GM12878 (cell line): ENCODE results near the gene CENPO. TPM values are rescaled to one million over a fixed set of nuclear protein-coding genes. Genes with fewer than 3 reads are reported as not detected.

Experiments
- ATAC-seq: fragments of 200-7000 bp; cut with Tn5 transposase; 3 replicates; pipeline ENCODE4 v1.9.1; 2020; ENCODE audit warnings: mild to moderate bottlenecking, moderate library complexity
- BruUV-seq: library from RNA; stranded (reverse); fragments of 400-500 nt; replicated peaks from 2 replicates; lab custom pipeline; 2021; lab: Mats Ljungman, UMichigan
- CTCF ChIA-PET: fragments of 300-600 bp; sonication (Branson Sonifier 250); formaldehyde crosslinking; extraction: SDS; loops from one replicate; lab custom pipeline; 2021; ENCODE audit warnings: inconsistent platforms; lab: Yijun Ruan, JAX
- POLR2A ChIA-PET: fragments of 350-600 bp; formaldehyde crosslinking; extraction: SDS; loops from one replicate; lab custom pipeline; 2021; ENCODE audit warnings: inconsistent platforms; lab: Charles Lee
- RAD21 ChIA-PET: fragments of 300-600 bp; sonication (Branson Sonifier 250); formaldehyde crosslinking; loops from one replicate; lab custom pipeline; 2023; ENCODE audit warnings: antibody characterized with exemption; ENCODE audit not compliant: unreplicated experiment; lab: Charles Lee
- SMC1A ChIA-PET: fragments of 300-600 bp; sonication (Branson Sonifier 250); formaldehyde crosslinking; loops from one replicate; lab custom pipeline; 2023; ENCODE audit not compliant: unreplicated experiment, uncharacterized antibody; lab: Charles Lee
- DNase-seq: peaks from one replicate; pipeline ENCODE4 v3.0.0-alpha.2; 2011; ENCODE audit warnings: low read depth, low spot score
- FAIRE-seq: peaks from 3 replicates; lab custom pipeline; 2011; peaks lifted over from hg19 to GRCh38; lab: Jason Lieb, UNC
- H2AFZ ChIP-seq: 2 replicates; pipeline ENCODE4 v1.6.0; 2011; ENCODE audit warnings: low read depth, low read length, control low read depth; ENCODE audit not compliant: control insufficient read depth
- H3K27ac ChIP-seq: 2 replicates; pipeline ENCODE4 v1.5.1; 2011; ENCODE audit warnings: control low read depth; ENCODE audit not compliant: control insufficient read depth, insufficient read depth
- H3K27me3 ChIP-seq, 2 experiments: replicated peaks in 1 of 2; 2 replicates each; pipeline versions ENCODE4 v1.6.0 to v1.6.1; 2011; ENCODE audit warnings: low read length in 1 of 2; ENCODE audit not compliant: control insufficient read depth in 2 of 2, insufficient read depth in 2 of 2
- H3K36me3 ChIP-seq, 2 experiments: 2 replicates each; pipeline ENCODE4 v1.5.1; 2011; ENCODE audit warnings: low read length in 1 of 2; ENCODE audit not compliant: control insufficient read depth in 2 of 2, insufficient read depth in 2 of 2
- H3K4me1 ChIP-seq: 2 replicates; pipeline ENCODE4 v1.6.1; 2011; ENCODE audit warnings: mild to moderate bottlenecking, low read length, moderate library complexity, mixed read lengths; ENCODE audit not compliant: control insufficient read depth, insufficient read depth
- H3K4me2 ChIP-seq: 2 replicates; pipeline ENCODE4 v1.6.0; 2011; ENCODE audit warnings: control low read depth; ENCODE audit not compliant: control insufficient read depth, insufficient read depth
- H3K4me3 ChIP-seq: fragments of 200-600 bp; sonication (generic); 2 replicates; pipeline ENCODE4 v1.5.1; 2016
- H3K79me2 ChIP-seq: 2 replicates; pipeline ENCODE4 v1.6.0; 2011; ENCODE audit warnings: low read length; ENCODE audit not compliant: control insufficient read depth, insufficient read depth
- H3K9ac ChIP-seq: 2 replicates; pipeline ENCODE4 v1.8.0; 2011; ENCODE audit warnings: low read length, control low read depth, mixed read lengths; ENCODE audit not compliant: control insufficient read depth, insufficient read depth
- H3K9me3 ChIP-seq: replicated peaks from 3 replicates; pipeline ENCODE4 v1.5.1; 2011; ENCODE audit warnings: mild to moderate bottlenecking, low read length; ENCODE audit not compliant: control insufficient read depth, insufficient read depth
- H4K20me1 ChIP-seq: 2 replicates; pipeline ENCODE4 v1.6.0; 2011; ENCODE audit not compliant: control insufficient read depth, insufficient read depth
- EED ChIP-seq: sonication (generic); IDR thresholded peaks from 2 replicates; pipeline ENCODE4 v1.6.1; 2016; ENCODE audit warnings: antibody characterized with exemption, low read depth
- POLR2A ChIP-seq: IDR thresholded peaks from 2 replicates; pipeline ENCODE4 v1.6.1; 2011; ENCODE audit warnings: low read depth, mild to moderate bottlenecking, low read length
- SREBF1 ChIP-seq: IDR thresholded peaks from 2 replicates; pipeline ENCODE4 v1.6.1; 2012; ENCODE audit warnings: mild to moderate bottlenecking, low read length
- WGBS: methylation state at CpG from one replicate; pipeline ENCODE4 v1.1.6; 2016; ENCODE audit warnings: low lambda C conversion rate; ENCODE audit not compliant: insufficient replicate concordance, insufficient coverage; ENCODE audit errors: missing lambda C conversion rate; 5-methylcytosine and 5-hydroxymethylcytosine counted together
- in situ Hi-C: fragments of 300-500 bp; cut with MboI; formaldehyde crosslinking; loops from 9 replicates; pipeline ENCODE4 v1.14.3; 2018; ENCODE audit warnings: mixed read lengths
- intact Hi-C: fragments of 100-400 bp; cut with micrococcal nuclease; formaldehyde crosslinking; loops from one replicate; pipeline ENCODE4 v1.14.2; 2022; ENCODE audit not compliant: unreplicated experiment
- polyA plus RNA-seq, 11 experiments: library from polyadenylated mRNA; depleted of rRNA in 4 of 11; unstranded in 6 of 11; stranded (reverse) in 5 of 11; fragments of >200 nt; fragmentation: Nextera tagmentation in 4 of 11; fragmentation: Illumina TruSeq in 1 of 11; extraction: Ambion mirVana in 4 of 11; extraction: Trizol in 1 of 11; gene quantifications; 1 replicate in 1 of 11; 2 replicates in 10 of 11; pipeline versions ENCODE4 v1.2.1 to v1.2.3, GENCODE V29; 2011 to 2016; ENCODE audit warnings: inconsistent platforms in 2 of 11, missing spikeins in 2 of 11, low read depth in 1 of 11
- total RNA-seq, 4 experiments: library from RNA; depleted of rRNA in 3 of 4; stranded (reverse); fragments of >200 nt in 3 of 4; fragmentation: Illumina TruSeq in 1 of 4; extraction: Trizol in 1 of 4; gene quantifications; 2 replicates each; pipeline versions ENCODE4 v1.2.1 to v1.2.3, GENCODE V29; 2013 to 2021
- TF ChIP-seq, protein P1 (sequence below): fragments of 450-650 bp; IDR thresholded peaks from 2 replicates; pipeline ENCODE4 v1.6.1; 2017; ENCODE audit warnings: mild to moderate bottlenecking, moderate library complexity

The CENPO gene
- total and polyA plus RNA-seq, 10 of the 15 experiments (the other 5 are each of a cell fraction or from before 2014, with no cell fraction given), result 18.7 to 37.0 (median 31.4) TPM

DNA sequence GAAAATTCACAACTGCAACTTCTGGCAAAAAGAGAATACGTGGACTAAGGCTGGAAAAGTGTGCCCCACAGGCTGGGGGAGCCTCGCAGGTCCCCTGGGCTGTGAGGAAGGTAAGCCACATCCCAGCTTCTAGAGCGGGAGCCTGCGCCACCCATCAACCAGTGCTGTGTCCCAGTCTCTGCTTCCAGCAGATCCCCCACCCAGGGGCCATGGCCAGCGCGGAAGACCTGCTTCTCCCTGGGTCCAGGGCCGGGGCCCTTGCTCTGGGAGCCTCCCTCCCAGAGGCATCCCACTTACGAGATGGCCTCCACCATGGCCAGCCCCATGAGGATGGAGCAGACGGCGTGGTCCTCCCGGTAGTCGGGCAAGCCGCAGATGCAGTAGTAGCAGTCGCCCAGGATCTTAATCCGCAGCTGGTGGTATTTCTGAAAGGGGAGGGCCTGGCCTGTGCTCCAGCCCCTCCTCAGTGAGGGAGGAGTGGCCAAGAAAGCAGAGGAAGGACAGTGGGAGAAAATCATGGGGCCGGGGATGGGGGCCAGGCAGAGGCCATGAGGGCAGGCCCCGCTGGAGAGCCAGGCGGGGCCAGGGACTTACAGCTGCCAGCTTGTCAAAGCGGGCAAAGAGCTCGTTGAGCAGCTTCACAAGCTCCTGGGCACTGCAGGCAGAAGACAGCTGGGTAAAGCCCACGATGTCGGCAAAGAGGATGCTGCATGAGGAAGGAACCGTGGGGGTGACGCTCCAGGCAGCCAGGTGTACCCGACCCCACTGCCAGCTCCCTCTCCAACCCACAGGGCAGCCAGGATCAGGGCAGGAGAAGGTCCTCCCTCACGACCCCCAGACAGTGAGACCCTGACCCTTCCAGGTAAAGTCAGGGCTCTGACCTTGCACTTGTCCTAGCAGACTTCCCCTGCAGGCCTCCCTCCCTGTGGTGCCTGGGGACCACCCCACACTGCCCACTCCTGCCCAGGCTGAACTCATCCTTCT is 48.0 kb downstream of the CENPO start:
- BruUV-seq, result no TSS peak
- Histone ChIP-seq H3K27ac (no peak overlapping the region), H3K4me3 (no peak overlapping the region), H3K79me2 (no peaks in the 10 kb centered on the region), H3K4me2 (no peak overlapping the region), H2AFZ (no peak overlapping the region), H4K20me1 (no peaks in the 10 kb centered on the region), H3K27me3 (no peaks in the 10 kb centered on the region), H3K9ac (no peak overlapping the region), H3K4me1 (no peaks in the 10 kb centered on the region), H3K36me3 (peaks cover 6 to 23% of the 10 kb centered on the region in 2 experiments; a peak in 3 of 4 replicates)
- intact Hi-C loops, result no loop called here
- RAD21 ChIA-PET, result no interaction called here
- CTCF ChIA-PET, result no interaction called here
- POLR2A ChIA-PET, result interaction anchor here (0.5 kb wide), 1 partner anchor 701 kb away, joined by 3 read pairs; no protein-coding TSS in a partner anchor
- DNase-seq, result no peak
- no peak for ATAC-seq
- WGBS, result 92% methylated on average over 25 of the region's 26 CpGs
- TF ChIP-seq POLR2A (0 out of 2 replicates have a peak, but pooled peaks have one; percentile 4), EED (no peak), SREBF1 (no peak)
- TF ChIP-seq, protein P1, sequence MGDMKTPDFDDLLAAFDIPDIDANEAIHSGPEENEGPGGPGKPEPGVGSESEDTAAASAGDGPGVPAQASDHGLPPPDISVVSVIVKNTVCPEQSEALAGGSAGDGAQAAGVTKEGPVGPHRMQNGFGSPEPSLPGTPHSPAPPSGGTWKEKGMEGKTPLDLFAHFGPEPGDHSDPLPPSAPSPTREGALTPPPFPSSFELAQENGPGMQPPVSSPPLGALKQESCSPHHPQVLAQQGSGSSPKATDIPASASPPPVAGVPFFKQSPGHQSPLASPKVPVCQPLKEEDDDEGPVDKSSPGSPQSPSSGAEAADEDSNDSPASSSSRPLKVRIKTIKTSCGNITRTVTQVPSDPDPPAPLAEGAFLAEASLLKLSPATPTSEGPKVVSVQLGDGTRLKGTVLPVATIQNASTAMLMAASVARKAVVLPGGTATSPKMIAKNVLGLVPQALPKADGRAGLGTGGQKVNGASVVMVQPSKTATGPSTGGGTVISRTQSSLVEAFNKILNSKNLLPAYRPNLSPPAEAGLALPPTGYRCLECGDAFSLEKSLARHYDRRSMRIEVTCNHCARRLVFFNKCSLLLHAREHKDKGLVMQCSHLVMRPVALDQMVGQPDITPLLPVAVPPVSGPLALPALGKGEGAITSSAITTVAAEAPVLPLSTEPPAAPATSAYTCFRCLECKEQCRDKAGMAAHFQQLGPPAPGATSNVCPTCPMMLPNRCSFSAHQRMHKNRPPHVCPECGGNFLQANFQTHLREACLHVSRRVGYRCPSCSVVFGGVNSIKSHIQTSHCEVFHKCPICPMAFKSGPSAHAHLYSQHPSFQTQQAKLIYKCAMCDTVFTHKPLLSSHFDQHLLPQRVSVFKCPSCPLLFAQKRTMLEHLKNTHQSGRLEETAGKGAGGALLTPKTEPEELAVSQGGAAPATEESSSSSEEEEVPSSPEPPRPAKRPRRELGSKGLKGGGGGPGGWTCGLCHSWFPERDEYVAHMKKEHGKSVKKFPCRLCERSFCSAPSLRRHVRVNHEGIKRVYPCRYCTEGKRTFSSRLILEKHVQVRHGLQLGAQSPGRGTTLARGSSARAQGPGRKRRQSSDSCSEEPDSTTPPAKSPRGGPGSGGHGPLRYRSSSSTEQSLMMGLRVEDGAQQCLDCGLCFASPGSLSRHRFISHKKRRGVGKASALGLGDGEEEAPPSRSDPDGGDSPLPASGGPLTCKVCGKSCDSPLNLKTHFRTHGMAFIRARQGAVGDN, result no peak
- TF ChIP-seq, all 136 proteins: peak for 1
- no peak for FAIRE-seq
- SMC1A ChIA-PET, result no interaction called here
- H3K9me3 ChIP-seq, result peaks cover 2% of the 10 kb centered on the region; the same call in 1 of the 3 replicates
- in situ Hi-C loops, result no loop called here
